ENCODE measurements around the gene HDAC8. TPM values are rescaled to one million over a fixed set of nuclear protein-coding genes. Genes with fewer than 3 reads are reported as not detected.

HDAC8 gene
- total and polyA plus RNA-seq, 8 donors = 8.5 to 21.6 (median 14.6) TPM

DNA sequence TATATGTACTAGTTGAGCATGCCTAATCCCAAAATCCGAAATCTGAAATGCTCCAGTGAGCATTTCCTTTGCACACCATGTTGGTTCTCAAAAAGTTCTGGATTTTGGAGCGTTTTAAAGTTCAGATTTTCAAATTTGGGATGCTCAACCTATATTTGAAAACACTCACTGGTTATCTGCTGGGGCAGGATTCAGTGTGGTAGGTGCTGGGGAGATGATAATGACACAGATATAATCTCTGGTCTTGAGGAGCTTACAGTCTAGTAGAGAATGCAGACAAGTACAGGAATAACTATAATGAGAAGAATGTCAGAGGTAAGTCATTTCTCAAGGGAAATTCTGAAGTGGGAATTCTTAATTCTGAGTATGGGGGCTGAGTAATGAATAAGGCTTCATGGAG, 207.5 kb downstream of the HDAC8 start:
- H3K9me3 ChIP-seq = no peaks in the 10 kb centered on the region
- H3K4me3 ChIP-seq = no peak overlapping the region
- 67 to 99% methylated on average over 2 of the region's 2 CpGs for WGBS, 2 donors
- H3K27ac ChIP-seq = no peak overlapping the region
- FAIRE-seq (no peak), DNase-seq (no peak), ATAC-seq (no peak)
- TF ChIP-seq, protein P1, sequence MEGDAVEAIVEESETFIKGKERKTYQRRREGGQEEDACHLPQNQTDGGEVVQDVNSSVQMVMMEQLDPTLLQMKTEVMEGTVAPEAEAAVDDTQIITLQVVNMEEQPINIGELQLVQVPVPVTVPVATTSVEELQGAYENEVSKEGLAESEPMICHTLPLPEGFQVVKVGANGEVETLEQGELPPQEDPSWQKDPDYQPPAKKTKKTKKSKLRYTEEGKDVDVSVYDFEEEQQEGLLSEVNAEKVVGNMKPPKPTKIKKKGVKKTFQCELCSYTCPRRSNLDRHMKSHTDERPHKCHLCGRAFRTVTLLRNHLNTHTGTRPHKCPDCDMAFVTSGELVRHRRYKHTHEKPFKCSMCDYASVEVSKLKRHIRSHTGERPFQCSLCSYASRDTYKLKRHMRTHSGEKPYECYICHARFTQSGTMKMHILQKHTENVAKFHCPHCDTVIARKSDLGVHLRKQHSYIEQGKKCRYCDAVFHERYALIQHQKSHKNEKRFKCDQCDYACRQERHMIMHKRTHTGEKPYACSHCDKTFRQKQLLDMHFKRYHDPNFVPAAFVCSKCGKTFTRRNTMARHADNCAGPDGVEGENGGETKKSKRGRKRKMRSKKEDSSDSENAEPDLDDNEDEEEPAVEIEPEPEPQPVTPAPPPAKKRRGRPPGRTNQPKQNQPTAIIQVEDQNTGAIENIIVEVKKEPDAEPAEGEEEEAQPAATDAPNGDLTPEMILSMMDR (IDR thresholded peaks at IDR 0.05) = no peak
- intact Hi-C loops (cut with DNase I) = no loop called here
- no peaks in the 10 kb centered on the region for H3K27me3 ChIP-seq
- no peaks in the 10 kb centered on the region for H3K4me1 ChIP-seq
- no peaks in the 10 kb centered on the region for H3K36me3 ChIP-seq

DNA sequence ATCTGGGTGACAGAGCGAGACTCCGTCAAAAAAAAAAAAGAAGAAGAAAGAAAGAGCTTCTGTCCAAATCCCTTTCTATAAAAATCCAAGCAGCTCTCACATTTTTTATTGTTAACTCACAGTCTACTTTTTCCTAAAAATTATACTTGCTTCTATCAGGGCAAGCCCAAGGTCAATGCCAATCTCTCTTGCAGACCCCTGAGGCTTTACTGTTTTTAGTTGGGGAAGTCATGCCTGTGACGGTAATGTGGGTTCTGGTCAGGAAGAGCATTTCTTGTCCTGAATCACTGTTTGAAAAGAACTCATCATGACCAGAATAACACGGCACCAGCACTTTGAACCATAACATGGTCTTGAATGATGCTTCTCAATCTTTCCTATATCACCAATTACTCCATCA, 212.3 kb downstream of the HDAC8 start:
- Histone ChIP-seq H3K36me3 (no peaks in the 10 kb centered on the region), H3K4me3 (no peak overlapping the region), H3K27ac (no peak overlapping the region), H3K9me3 (no peaks in the 10 kb centered on the region), H3K27me3 (no peaks in the 10 kb centered on the region), H3K4me1 (no peaks in the 10 kb centered on the region)
- no peak for DNase-seq
- FAIRE-seq = no peak
- 93 to 98% methylated on average over 4 of the region's 4 CpGs for WGBS, 2 donors
- ATAC-seq = no peak
- intact Hi-C loops (cut with DNase I) = no loop called here
- TF ChIP-seq, protein P1 (IDR thresholded peaks at IDR 0.05) = no peak

DNA sequence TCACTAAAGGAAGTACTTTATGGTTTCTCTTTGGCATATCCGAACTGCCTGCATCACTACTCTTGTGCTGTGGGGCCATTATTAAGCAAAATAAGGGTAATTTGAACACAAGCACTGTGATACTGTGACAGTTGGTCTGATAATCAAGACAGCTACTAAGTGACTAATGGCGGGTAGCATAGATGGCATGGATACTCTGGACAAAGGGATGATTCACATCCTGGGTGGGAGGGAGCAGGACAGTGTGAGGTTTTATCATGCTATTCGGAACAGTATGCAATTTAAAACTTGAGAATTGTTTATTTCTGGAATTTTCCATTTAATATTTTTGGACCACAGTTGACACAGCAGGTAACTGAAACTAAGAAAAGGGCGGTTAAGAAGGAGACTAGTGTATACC, 214.3 kb downstream of the HDAC8 start:
- TF ChIP-seq, protein P1 (IDR thresholded peaks at IDR 0.05) = no peak
- no peaks in the 10 kb centered on the region for H3K27me3 ChIP-seq
- no peak overlapping the region for H3K27ac ChIP-seq
- WGBS, 2 donors = 79 to 93% methylated on average over 4 of the region's 4 CpGs
- no peaks in the 10 kb centered on the region for H3K4me1 ChIP-seq
- H3K9me3 ChIP-seq = no peaks in the 10 kb centered on the region
- no peak overlapping the region for H3K4me3 ChIP-seq
- intact Hi-C loops (cut with DNase I) = no loop called here
- FAIRE-seq = no peak
- DNase-seq = no peak
- H3K36me3 ChIP-seq = no peaks in the 10 kb centered on the region
- ATAC-seq = no peak

DNA sequence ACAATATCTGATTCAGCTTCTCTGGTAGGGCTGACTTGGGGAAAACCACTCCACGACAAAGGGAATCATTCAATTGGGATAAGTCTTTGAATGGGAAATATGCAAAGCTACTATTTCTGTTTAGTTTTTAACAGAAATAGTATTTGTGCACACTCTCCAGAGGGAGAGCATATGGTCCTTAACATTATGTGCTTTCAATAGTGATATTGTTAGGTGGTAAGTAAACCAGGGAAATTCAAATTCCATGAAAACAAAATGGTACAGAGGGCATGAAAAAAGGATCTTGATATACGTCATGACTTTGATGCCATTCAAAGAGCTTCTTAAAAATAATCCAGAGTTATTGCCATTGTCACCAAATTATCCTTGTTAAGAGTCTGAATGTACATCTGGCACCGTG, 219.9 kb downstream of the HDAC8 start:
- FAIRE-seq = no peak
- Histone ChIP-seq H3K9me3 (no peaks in the 10 kb centered on the region), H3K27me3 (no peaks in the 10 kb centered on the region), H3K4me3 (no peak overlapping the region), H3K36me3 (no peaks in the 10 kb centered on the region), H3K27ac (no peak overlapping the region), H3K4me1 (no peaks in the 10 kb centered on the region)
- DNase-seq = no peak
- intact Hi-C loops (cut with DNase I) = no loop called here
- no peak for ATAC-seq
- 74 to 88% methylated on average over 3 of the region's 3 CpGs for WGBS, 2 donors
- TF ChIP-seq, protein P1 (IDR thresholded peaks at IDR 0.05) = no peak

DNA sequence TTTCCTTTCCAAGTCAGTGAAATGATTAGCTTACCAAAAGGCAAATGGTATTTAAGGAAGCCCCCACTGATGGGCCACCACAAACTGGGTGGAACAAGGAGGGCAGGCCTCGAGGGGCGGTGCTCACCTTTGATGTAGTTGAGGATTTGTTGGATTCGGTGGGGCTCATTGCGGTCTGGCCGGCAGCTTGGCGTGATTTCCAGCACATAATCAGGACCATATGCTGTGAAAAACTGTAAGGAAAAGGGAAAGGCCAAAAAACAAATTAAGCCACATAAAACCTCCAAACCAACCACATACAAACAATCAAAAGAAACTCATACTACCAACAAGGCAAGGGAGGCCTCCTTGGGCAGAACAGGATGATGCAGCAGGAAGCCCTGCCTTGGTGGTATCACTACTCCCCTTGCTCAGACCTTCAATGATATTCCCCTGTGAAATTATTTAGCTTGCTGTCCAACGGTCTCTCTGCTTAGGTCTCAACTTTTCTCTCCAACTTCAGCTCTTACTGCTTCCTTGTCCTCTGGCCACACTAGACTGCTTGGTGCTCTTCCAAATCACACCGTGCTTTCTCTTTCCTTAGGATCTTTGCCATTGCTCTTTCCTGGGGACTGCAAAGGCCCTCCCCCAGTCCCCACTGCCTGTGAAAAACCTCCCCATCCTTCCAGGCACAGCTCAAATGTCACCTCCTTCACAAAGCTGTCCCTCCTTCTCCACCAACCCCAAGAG, 220.9 kb downstream of the HDAC8 start:
- Histone ChIP-seq H3K4me3 (no peak overlapping the region), H3K4me1 (no peaks in the 10 kb centered on the region), H3K27ac (no peak overlapping the region), H3K27me3 (no peaks in the 10 kb centered on the region), H3K36me3 (no peaks in the 10 kb centered on the region), H3K9me3 (no peaks in the 10 kb centered on the region)
- 82 to 94% methylated on average over 8 of the region's 8 CpGs for WGBS, 2 donors
- ATAC-seq (no peak), FAIRE-seq (no peak), DNase-seq (no peak)
- TF ChIP-seq, protein P1 (IDR thresholded peaks at IDR 0.05) = no peak
- intact Hi-C loops (cut with DNase I) = no loop called here

All from pancreas (tissue), 10 donors.